ENCODE results near the gene MXD4. TPM values are rescaled to one million over a fixed set of nuclear protein-coding genes. Genes with fewer than 3 reads are reported as not detected.

The MXD4 gene
- total and polyA plus RNA-seq, 2 experiments from 2014 or later = 6.9 to 19.9 TPM

DNA sequence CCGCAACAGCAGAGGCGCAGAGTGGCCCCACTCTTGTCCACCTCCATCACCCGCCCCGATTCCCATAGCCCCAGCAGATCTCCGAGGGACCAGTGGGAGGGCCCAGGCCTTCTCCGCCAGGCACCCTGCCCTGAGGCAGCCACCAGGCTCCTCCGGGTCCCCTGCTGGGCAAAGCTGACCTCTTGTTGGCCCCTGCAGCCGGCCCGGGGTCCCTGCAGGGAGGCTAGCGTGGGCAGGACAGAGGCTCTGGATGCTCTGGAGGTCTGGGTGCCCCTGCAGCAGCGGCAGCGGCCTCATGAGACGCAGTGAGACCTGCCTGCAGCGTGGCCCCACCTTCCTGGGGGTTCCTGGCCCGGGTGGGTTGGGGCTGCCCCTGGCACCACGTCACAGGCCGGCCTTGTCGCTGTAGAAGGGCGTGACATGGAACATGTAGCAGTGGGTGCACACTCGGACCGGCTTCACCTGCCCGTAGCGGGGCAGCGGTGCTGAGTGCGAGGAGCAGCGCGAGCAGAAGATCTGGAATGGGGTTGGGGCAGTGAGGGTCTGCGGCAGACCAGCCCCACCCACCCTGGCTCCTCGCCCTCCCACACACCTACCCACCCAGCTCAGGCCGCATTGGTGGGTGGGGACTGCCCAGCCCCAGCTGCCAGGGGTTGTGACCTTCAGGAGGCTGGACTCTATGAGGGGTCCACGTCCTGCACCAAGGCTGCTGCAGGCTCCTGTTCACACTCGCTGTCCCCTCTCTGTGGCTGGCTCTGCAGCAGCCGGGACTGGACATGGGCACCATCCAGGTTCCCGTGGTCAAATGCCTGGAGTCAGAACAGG lies 8.6 kb upstream of the MXD4 start (continued):
- TF ChIP-seq, protein P1, sequence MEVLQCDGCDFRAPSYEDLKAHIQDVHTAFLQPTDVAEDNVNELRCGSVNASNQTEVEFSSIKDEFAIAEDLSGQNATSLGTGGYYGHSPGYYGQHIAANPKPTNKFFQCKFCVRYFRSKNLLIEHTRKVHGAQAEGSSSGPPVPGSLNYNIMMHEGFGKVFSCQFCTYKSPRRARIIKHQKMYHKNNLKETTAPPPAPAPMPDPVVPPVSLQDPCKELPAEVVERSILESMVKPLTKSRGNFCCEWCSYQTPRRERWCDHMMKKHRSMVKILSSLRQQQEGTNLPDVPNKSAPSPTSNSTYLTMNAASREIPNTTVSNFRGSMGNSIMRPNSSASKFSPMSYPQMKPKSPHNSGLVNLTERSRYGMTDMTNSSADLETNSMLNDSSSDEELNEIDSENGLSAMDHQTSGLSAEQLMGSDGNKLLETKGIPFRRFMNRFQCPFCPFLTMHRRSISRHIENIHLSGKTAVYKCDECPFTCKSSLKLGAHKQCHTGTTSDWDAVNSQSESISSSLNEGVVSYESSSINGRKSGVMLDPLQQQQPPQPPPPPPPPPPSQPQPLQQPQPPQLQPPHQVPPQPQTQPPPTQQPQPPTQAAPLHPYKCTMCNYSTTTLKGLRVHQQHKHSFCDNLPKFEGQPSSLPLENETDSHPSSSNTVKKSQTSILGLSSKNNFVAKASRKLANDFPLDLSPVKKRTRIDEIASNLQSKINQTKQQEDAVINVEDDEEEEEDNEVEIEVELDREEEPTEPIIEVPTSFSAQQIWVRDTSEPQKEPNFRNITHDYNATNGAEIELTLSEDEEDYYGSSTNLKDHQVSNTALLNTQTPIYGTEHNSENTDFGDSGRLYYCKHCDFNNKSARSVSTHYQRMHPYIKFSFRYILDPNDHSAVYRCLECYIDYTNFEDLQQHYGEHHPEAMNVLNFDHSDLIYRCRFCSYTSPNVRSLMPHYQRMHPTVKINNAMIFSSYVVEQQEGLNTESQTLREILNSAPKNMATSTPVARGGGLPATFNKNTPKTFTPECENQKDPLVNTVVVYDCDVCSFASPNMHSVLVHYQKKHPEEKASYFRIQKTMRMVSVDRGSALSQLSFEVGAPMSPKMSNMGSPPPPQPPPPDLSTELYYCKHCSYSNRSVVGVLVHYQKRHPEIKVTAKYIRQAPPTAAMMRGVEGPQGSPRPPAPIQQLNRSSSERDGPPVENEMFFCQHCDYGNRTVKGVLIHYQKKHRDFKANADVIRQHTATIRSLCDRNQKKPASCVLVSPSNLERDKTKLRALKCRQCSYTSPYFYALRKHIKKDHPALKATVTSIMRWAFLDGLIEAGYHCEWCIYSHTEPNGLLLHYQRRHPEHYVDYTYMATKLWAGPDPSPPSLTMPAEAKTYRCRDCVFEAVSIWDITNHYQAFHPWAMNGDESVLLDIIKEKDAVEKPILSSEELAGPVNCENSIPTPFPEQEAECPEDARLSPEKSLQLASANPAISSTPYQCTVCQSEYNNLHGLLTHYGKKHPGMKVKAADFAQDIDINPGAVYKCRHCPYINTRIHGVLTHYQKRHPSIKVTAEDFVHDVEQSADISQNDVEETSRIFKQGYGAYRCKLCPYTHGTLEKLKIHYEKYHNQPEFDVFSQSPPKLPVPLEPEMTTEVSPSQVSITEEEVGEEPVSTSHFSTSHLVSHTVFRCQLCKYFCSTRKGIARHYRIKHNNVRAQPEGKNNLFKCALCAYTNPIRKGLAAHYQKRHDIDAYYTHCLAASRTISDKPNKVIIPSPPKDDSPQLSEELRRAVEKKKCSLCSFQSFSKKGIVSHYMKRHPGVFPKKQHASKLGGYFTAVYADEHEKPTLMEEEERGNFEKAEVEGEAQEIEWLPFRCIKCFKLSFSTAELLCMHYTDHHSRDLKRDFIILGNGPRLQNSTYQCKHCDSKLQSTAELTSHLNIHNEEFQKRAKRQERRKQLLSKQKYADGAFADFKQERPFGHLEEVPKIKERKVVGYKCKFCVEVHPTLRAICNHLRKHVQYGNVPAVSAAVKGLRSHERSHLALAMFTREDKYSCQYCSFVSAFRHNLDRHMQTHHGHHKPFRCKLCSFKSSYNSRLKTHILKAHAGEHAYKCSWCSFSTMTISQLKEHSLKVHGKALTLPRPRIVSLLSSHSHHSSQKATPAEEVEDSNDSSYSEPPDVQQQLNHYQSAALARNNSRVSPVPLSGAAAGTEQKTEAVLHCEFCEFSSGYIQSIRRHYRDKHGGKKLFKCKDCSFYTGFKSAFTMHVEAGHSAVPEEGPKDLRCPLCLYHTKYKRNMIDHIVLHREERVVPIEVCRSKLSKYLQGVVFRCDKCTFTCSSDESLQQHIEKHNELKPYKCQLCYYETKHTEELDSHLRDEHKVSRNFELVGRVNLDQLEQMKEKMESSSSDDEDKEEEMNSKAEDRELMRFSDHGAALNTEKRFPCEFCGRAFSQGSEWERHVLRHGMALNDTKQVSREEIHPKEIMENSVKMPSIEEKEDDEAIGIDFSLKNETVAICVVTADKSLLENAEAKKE (CRISPR knock-in tag; IDR thresholded peaks at IDR 0.05) = no peak
- TF ChIP-seq, protein P2, sequence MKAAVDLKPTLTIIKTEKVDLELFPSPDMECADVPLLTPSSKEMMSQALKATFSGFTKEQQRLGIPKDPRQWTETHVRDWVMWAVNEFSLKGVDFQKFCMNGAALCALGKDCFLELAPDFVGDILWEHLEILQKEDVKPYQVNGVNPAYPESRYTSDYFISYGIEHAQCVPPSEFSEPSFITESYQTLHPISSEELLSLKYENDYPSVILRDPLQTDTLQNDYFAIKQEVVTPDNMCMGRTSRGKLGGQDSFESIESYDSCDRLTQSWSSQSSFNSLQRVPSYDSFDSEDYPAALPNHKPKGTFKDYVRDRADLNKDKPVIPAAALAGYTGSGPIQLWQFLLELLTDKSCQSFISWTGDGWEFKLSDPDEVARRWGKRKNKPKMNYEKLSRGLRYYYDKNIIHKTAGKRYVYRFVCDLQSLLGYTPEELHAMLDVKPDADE (IDR thresholded peaks at IDR 0.05) = no peak

DNA sequence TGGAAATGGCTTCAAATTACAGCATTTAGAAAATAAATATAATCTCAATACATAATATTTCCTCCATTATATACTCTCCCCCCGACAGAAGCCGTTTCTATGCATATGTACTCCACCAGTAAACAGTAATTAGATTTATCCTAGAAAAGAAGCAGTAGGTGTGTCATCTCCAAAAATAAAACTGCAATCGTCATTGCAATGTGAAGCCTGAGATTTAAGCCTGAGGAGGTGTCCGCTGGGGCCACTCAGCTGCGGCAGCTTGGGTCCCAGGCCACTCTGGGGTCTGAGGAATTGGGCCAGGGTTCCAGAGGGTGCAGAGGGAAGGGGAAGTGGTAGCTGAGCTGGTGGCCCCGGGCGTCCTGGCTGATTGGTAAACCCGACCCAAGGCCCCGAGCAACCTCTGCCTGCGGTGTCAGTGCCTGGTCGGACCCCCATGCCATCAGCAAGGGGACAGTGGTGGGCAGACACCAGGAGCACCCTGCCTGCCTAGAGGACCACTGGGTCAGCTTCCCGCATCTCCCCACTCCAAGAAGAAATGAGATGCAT lies 7.8 kb upstream of the MXD4 start:
- H3K4me3 ChIP-seq = no peak overlapping the region
- DNase-seq (ENCODE audit: low spot score) = no peak
- ATAC-seq = no peak
- H3K27ac ChIP-seq (ENCODE audit: low read depth) = no peak overlapping the region
- Mint-ChIP-seq H3K36me3 (ENCODE audit: low read depth) (no peaks in the 10 kb centered on the region; the same call in 2 of the 3 replicates), H3K27me3 (ENCODE audit: insufficient read depth, low read depth, poor library complexity) (peaks cover 6% of the 10 kb centered on the region), H3K4me1 (peaks cover 15% of the 10 kb centered on the region), H3K27ac (no peak overlapping the region), H3K9me3 (no peaks in the 10 kb centered on the region), H3K4me3 (no peak overlapping the region; the same call in 2 of the 3 replicates)
- H3K4me2 ChIP-seq = 0 out of 2 replicates have a peak overlapping the region, but pooled peaks have one; percentile 43
- H3K79me2 ChIP-seq (replicated peaks; ENCODE audit: insufficient read depth) = no peaks in the 10 kb centered on the region
- peaks cover 9% of the 10 kb centered on the region for H3K4me1 ChIP-seq (ENCODE audit: insufficient read depth)
- H3K36me3 ChIP-seq (ENCODE audit: insufficient read depth) = no peaks in the 10 kb centered on the region
- no peaks in the 10 kb centered on the region for H3K9me2 ChIP-seq (ENCODE audit: insufficient read depth)
- H3K27me3 ChIP-seq (ENCODE audit: insufficient read depth) = no peaks in the 10 kb centered on the region
- no peaks in the 10 kb centered on the region for H4K20me1 ChIP-seq (replicated peaks; ENCODE audit: insufficient read depth)
- H2AFZ ChIP-seq = no peak overlapping the region
- no peaks in the 10 kb centered on the region for H3F3A ChIP-seq (replicated peaks; ENCODE audit: low read depth)
- TF ChIP-seq POLR2AphosphoS5 (IDR thresholded peaks at IDR 0.05; ENCODE audit: low read depth) (no peak), ZNF114 (CRISPR knock-in tag; IDR thresholded peaks at IDR 0.05) (no peak), EZH2 (IDR thresholded peaks at IDR 0.05; ENCODE audit: low read depth, unreplicated experiment) (no peak), CREB1 (CRISPR knock-in tag; IDR thresholded peaks at IDR 0.05; ENCODE audit: low read depth) (no peak), NANOG (IDR thresholded peaks at IDR 0.05; ENCODE audit: borderline replicate concordance) (no peak)
- TF ChIP-seq, protein P1 (CRISPR knock-in tag; IDR thresholded peaks at IDR 0.05) = no peak
